Stimulated activated CD8-positive, alpha-beta memory T cell treated with anti-CD3 and anti-CD28 coated beads, Interleukin-4, amount 100 ng/mL, for 48 hours (primary cell): ENCODE data around the gene TYMP.

ENCODE experiments used
- DNase-seq: peaks from one replicate; pipeline ENCODE4 v3.0.0-alpha.2; 2020

TYMP gene, protein sequence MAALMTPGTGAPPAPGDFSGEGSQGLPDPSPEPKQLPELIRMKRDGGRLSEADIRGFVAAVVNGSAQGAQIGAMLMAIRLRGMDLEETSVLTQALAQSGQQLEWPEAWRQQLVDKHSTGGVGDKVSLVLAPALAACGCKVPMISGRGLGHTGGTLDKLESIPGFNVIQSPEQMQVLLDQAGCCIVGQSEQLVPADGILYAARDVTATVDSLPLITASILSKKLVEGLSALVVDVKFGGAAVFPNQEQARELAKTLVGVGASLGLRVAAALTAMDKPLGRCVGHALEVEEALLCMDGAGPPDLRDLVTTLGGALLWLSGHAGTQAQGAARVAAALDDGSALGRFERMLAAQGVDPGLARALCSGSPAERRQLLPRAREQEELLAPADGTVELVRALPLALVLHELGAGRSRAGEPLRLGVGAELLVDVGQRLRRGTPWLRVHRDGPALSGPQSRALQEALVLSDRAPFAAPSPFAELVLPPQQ

GRCh38 chr22:50529897-50530579 lies at the start of gene TYMP:
Gene TYMP (minus strand): TSS chr22:50530012. CDS start chr22:50529709, 303 bp downstream.
- DNase-seq, result peak; percentile 82

DNA sequence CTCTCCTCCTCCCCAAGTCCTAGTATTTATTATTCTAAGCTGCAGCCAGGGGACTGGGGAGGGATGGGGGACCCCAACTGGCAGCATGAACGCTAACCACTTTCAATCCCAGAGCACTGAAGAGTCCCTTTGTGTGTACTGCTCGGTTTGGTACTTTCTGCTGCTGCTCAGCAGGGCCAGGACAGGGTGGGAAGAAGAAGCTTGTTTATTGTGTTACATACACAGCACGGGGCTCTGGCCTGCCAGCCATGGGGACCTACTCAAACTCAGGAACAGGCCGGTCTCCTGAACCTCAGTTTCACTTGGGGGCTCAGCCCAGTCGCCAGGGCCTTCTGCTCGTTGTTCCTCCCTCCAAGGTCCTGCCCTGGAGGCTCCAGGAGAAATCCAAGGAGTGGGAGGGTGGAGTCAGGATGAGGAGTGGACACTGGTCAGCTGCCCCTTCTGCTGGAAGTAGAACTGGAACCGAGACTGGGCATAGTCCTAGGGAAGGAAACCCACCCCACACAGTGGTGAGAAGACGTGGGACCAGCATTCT lies 49.0 kb upstream of the TYMP start:
- DNase-seq, result no peak

DNA sequence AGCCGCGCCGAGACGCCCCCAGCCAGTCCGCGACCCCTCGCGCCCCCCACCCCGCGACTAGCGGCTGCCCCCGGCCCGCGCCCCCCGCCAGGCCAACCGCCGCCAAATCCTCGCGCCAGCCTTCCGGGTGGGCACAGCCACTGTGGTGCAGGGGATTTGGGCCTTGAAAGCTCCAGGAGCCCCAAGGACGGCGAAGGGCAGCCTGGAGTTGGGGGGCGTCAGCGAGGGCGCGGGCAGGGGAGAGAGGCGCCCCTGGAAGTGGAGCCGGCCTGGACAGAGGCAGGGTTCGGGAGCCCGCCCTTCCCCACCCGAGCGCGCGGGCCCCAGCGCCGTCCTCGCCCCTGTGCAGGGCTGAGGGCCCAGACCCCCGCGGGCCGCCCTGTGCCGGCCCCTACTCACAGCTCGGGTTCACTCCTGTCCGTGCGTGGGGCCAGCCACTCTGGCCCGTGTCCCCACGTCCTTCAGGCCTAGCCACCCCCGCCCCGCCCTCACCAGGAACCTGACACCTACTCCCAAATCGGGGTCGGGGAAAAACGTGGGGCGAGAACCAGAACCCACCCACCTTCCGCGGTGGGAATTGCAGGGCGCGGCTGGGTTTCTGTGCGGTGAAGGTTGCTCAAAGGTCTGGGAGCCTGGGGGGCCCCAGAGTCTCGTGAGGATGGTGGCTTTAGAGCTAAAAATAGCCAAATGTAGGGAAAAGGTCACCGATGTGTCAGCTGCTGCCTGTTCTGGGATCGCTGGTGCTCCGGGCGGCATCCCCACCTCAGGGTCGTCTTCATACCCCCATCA lies 48.4 kb upstream of the TYMP start, which contains the start of gene CPT1B:
TSS of gene CPT1B (minus strand) at position 441 of the 789 bp plus-strand sequence. CDS start 512 bp downstream, outside the sequence.
- DNase-seq, result no peak

GRCh38 chr22:50577697-50577986 lies 47.8 kb upstream of the TYMP start:
- no peak for DNase-seq

DNA sequence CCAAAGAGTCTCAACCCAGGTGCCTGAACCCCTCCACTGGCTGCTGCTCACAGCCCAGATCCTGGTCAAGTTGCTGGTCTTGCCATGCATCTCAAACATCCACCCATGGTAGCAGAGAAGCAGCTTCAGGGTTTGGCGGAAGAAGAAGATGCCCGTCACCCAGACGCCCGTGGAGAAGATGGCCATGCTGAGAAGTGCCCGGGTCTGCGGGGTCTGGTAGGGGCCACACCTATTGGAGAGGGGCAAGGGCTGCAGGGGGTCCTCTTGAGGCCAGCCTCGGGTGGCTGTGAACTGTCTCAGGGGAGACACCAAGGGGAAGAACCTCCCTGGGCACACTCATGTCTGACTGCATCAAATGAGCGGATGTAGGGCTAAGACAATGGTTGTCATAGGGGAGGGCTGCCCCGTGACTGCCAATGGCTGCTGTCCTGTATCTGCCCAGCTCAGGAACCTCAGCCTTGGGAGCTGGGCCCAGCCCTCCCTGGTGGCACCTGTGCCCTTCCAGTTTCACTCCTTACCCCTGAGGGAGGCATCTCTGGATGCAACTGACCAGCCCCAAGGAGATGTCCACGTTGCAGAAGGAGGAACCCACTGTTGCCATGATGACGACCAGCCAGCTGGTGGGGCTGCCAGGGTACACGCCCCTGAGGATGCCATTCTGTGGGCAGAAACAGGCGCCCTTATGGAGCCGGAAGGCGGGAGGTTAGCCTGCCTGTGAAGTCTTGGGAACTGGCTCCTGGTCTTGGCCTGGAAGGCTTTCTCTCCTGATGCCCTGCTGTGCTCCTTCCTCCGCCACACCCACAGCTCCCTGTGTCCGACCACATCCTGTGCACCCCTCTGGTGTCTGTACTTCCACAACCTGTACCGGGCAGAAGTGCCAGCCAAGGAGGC lies 47.2 kb upstream of the TYMP start:
- DNase-seq, result no peak

DNA sequence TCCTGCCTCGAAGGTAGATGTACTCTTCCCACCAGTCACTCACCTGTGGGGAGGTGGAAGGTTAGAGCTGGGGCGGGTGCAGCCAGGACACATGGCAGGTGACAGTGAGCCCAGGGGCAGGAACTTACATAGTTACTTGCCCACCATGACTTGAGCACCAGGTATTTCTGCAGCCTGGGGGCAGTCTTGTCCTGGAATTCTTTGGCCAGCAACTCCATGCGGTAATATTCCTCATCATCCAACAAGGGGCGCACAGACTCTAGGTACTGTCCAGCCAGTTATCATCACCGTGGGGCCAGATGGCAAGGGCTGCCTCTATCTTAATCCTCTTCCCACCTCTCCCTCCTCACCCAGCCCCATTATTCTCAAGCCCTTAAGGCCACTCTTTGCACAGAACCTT lies 46.3 kb upstream of the TYMP start:
- no peak for DNase-seq

DNA sequence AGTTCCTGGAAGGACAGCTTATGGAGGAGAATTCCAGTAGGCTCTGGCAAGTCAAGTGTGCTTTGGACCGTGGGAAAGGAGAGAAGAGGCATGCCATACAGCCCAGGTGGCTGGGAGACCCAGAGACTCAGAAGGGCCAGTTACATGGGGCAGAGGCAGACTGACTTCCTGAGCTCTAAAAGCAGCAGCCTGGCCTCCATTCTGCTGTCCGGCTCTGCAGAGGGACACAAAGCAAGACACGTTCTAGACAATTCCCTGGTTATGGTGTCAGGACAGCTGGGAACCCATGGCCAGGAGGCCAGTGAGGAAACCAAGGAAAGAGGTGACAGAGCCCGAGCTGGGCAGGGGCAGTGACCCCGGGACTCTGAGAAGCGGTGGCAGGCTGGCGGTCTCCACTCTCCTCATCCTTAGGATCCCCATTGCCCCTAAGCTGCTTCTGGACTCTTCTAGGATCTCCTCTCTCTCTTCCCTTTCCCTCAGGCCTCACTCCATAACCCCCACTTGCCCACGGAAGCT lies 45.7 kb upstream of the TYMP start:
- DNase-seq, result no peak

DNA sequence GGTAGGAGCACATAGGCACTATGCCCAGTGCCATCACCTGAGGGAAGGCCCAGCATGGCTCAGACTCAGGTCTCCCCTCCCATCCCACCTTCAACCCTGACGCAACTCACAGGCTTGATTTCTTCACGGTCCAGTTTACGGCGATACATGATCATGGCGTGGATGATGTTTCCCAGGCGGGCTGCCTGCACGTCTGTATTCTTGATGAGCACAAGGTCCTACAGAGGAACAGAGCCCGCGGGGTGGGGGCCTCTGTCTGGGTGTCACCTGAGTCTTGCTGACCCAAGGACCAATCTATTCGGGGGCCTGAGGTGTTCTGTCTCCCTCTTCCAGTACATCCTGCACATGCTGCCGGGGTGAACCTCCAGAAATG lies 44.6 kb upstream of the TYMP start:
- no peak for DNase-seq

DNA sequence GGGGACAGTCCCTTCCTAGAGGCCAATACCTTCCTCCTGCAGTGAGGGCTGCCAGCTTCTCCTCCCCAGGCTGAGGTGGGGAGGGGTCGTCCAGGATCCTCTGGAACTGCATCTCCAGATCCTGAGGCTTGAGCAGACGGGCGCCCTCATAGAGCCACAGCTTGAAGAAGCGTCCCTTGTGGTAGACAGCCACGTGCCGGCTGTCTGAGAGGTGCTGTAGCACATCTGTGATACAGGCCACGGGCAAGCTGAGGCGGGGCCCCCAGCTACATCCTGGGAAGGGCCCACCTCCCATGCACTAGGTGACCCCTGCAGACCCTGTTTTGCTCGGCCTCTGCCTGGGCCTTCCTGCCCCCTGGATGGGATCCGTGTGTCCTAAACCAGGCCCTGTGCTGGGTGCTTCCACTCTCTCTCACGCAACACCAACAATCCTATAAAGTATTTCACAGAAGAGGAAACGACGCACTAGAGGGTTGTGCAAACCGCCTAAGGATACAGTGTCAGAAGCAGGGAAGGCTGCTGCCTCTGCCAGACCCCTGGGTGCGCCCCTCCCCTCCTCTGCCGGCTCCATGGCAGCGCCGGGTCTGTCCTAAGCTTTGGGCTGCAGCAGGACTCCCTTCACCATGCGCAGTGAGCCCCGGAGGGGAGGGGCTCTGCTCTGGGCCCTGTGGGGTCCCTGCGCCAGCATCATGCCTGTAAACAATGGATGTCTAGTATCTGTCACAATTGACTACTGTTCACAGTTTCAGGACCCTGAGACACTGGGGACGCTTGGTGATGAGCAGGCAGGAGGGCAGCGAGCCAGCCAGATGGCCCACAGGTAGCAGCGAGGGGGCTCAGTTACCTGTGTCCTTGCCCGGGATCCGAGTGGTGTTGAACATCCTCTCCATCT lies 43.9 kb upstream of the TYMP start:
- no peak for DNase-seq

DNA sequence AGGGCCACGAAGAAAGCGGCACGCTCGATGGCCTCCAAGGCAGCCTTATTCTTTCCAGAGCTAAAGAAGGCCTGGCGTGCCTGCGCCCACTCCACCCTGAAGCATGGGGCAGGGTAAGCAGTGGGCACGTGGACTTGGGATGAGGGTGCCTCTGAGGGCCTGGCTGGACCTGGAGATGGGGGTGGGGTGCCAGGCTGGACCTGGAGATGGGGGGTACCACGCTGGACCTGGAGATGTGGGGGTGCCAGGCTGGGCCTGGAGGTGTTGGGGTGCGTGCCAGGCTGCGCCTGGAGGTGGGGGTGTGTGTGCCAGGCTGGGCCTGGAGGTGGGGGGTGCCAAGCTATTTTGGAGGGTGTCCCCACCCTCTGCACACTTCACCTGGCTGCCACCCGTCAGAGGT lies 43.2 kb upstream of the TYMP start:
- no peak for DNase-seq

- DNase-seq, result no peak
Observed at GRCh38 chr22:50571264-50572175, 41.7 kb upstream of the TYMP start.

- DNase-seq, result no peak
Observed at GRCh38 chr22:50570861-50571260, 41.0 kb upstream of the TYMP start.

DNA sequence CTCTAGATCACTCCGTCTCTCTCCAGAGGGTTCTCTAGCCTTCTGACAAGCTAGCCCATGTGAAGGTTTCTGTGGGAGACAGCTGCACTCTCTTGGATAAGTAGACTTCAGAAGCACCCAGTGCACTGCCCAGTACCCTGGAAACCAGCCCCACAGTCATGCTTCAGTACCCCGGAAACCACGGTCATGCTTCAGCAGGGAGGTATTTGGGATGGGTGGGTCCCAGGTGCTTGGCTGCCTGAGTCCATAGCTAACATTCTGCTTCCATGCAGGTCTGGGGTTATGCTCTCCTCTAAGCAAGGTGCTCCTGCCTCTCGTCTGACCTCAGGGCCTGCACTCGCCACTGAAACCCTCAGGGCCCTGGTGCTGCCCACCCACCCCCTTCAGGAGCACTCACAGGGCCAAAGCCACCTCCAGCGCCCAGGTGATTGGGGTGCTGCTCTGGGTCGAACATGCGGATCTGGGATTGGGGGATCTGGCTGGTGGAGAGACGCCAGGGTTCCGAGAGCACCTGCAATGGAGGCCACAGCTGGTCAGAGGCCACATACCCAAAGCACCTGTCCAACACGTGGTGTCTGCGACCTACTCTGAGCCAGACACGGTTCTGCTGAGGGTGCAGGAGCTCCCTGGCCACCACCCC lies 40.2 kb upstream of the TYMP start:
- DNase-seq, result no peak

DNA sequence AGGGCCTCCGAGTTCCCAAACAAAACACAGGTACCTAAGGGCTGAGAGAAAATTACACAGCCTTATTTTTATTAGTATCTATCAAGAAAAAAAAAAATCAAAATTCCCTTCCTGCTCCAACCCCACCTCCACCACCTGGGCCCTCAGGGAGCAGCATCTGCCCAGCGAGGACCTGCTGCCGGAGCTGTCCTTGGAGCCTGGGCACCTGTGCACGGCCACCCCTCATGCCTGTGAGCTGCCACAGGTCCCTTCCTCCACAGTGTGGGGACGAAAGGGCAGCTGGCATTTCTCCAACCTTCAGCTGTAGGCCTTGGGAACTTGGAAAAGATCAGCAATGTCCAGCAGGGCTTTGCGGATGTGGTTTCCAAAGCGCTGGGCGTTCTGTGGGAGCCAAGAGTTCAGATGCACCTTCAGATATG lies 39.2 kb upstream of the TYMP start:
- no peak for DNase-seq

- no peak for DNase-seq
Observed at GRCh38 chr22:50568626-50569025, 38.8 kb upstream of the TYMP start.

DNA sequence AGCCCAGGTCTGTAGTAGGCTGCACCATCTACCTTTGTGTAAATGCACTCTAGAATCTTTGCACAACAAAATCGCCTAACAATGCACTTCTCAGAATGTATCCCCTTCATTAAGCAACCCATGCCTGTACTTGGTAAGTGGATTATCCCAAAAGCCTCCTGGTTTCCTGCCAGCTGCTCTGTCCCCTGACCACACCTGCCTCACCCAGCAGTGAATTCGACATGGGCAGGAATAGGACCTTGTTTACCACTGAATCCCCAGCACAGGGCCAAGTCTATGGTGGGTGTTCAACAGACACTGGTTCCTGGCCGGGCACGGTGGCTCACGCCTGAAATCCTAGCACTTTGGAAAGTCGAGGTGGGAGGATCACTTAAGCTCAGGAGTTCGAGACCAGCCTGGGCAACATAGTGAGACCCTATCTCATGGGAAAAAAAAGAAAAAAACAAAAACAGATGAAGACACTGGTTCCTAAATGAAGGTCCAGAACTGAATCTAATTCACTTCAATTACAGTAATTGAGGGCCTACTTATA lies 38.0 kb upstream of the TYMP start:
- DNase-seq, result no peak

DNA sequence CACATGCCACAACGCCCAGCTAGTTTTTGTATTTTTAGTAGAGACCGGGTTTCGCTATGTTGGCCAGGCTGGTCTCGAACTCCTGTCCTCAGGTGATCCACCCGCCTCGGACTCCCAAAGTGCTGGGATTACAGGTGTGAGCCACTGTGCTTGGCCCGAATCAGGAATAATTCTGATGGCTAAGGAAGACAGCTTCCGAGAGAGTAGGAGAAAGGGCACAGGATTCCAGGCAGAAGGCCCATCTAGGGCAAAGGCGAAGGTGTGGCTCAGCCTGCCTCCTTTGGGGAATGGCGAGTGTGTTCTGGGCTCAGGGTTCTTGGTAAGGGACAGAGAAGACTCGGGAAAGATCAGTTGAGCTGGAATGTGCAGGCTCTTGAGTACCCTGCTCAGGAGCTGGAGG lies 34.5 kb upstream of the TYMP start:
- no peak for DNase-seq

DNA sequence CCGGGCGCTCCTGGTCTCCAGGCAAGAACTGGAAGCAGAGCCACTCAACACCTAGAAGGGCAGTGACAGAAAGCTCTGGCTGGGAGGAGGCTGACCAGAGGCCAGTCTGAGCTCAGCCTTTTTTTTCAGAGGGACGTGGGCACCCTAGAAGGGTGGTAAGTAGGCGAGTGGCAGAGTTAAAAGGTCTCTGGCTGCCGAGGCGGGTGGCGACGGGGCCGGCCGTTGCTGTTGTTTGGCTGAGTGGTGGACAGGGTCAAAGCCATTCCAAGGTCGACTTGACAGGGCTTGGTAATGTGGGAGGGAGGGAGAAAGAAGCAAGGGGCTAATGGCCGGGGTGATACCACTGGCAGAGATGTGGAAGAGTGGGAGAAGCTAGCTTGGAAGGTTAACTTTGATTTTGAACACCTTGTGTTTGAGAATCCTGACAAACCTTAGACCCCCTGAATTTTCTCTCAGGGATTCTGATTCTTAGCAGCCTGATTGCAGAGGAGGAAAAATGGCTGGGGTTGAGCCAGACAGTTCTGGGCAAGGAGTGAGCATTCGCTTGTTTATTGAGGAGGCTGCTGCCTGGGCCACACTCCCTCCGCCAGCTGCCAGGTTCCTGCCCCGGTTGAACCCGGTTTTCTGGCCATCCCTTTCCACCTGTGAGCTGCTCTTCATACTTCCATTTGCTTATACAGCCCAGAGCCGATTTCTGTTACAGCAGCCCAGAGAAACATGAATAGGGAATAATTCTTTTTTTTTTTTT lies 33.8 kb upstream of the TYMP start:
- DNase-seq, result no peak
